Left ventricle myocardium superior (tissue), 1 donor: ENCODE results near the gene PPID. TPM values are rescaled to one million over a fixed set of nuclear protein-coding genes. Genes with fewer than 3 reads are reported as not detected.
"Not testable (repeated sequence)": the region's sequence is repeated elsewhere in the genome, so short reads cannot be mapped to it uniquely, and the experiment has no call there.

Experiments
- ATAC-seq: fragments of 200-7000 bp; cut with Tn5 transposase; one replicate; pipeline ENCODE4 v1.9.1; 2020; ENCODE audit warnings: mild to moderate bottlenecking, moderate library complexity
- DNase-seq: peaks from one replicate; pipeline ENCODE4 v3.0.0-alpha.2; 2020
- intact Hi-C: fragments of 100-400 bp; cut with micrococcal nuclease; formaldehyde crosslinking; loops from one replicate; pipeline ENCODE4 v1.11.0; 2022
- total RNA-seq: library from RNA; stranded (reverse); fragmentation: NEBNext Ultra II Directional; extraction: Animal tissue kit (Norgen Biotek cat#: 25700); gene quantifications from one replicate; pipeline ENCODE4 v1.2.1, GENCODE V29; 2021
- donor health status: DM: no; HTN: yes; CAD: no; lungs with severe emphysema.

PPID gene
- total RNA-seq, 1 donor from 2014 or later = 38.2 TPM

- DNase-seq (no peak), ATAC-seq (no peak)
- intact Hi-C loops = no loop called here
These were observed 18.3 kb upstream of the PPID start for GRCh38 chr4:158741326-158742021.

GRCh38 chr4:158739600-158739999, 16.4 kb upstream of the PPID start:
- DNase-seq (no peak), ATAC-seq (no peak)
- intact Hi-C loops = loop anchor here (10.0 kb wide), 2 partner anchors 435 to 705 kb away; no protein-coding TSS in a partner anchor

- intact Hi-C loops = loop anchor here (10.0 kb wide), 2 partner anchors 436 to 706 kb away; no protein-coding TSS in a partner anchor
- no peak for ATAC-seq
These were observed 15.7 kb upstream of the PPID start for GRCh38 chr4:158738866-158739265.

DNA sequence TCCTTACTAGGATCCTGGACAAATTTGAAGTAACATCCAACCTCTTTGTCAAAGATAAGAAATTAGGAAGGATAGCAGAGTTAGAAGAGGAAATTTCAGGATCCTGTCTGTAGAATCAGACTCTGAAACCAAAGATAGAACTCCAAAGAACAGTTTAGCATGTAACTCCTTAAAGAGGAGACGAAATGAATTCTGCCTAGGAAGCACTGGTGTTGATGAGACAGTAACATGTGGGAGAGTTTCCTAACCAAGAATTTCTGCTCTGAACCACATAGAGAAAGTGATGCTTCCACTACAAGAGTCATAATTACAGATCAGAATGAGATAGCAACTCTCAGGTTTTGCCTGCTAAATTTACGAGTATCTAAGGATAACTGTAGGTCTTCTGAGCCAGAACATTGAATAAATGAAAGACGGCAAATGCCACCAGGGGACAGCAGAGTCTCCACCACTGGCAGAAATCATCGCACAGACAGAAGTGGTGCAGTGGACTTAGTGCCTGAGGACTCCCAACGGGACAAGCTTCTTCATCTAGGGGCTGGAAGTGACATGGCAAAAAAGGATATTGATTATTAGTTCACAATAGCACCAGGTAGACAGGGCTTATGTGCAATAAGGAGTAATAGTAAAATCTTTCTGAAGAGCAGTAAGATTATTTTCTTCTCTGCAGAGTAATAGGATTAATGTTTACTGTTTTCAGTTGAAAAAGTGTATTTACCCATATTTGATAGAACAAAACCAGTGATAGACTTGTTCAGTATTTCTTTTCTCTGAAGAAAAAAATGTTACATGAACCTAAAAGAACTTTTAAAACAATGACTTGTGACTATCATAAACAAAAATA, 6.7 kb upstream of the PPID start:
- DNase-seq (peak; percentile 52), ATAC-seq (peak; percentile 94)
- intact Hi-C loops = loop anchor here (2.0 to 10.0 kb wide), 5 partner anchors 37 to 715 kb away; partner anchors contain the start of gene FNIP2

More at GRCh38 chr4:158738866-158739265, 15.7 kb upstream of the PPID start:
- DNase-seq = no peak

- DNase-seq (no peak), ATAC-seq (no peak)
- intact Hi-C loops = loop anchor here (10.0 kb wide), 1 partner anchor 477 kb away; no protein-coding TSS in a partner anchor
These were observed 5.0 kb upstream of the PPID start for GRCh38 chr4:158728236-158728635.

DNA sequence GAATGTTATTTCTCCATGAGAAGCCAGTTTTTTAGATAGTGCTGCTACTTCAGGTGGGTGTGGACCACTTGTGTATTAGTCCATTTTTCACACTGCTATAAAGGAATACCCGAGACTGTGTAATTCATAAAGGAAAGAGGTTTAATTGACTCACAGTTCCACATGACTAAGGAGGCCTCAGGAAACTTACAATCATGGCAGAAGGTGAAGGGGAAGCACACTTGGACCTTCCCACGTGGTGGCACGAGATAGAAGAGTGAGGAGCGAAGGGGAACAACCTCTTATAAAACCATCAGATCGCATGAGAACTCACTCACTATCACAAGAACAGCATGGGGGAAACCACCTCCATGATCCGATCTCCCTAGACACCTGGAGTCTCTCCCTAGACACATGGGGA, 3.4 kb upstream of the PPID start:
- ATAC-seq (no peak), DNase-seq (no peak)
- intact Hi-C loops = loop anchor here (10.0 kb wide), 1 partner anchor 478 kb away; no protein-coding TSS in a partner anchor

DNA sequence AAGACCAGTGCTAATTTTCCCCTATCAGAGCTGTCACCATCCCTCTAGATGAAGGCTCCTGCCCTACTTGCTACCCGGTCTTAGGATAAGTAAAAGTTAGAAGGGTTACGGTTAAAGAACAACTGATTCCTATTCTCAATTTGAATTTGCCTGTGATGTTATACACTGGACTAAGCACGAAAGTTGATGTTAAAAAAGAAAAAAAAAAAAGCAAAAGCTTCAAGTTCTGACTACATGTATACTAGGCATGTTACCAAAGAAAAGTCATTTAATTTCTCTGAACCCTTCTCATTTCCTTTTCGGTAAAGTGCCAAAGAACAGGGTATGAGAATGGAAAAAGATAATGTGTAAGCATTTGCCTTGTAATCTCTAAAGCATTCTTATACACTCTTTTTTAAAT, 1.4 kb upstream of the PPID start:
- ATAC-seq (no peak), DNase-seq (no peak)
- intact Hi-C loops = loop anchor here (10.0 kb wide), 1 partner anchor 480 kb away; no protein-coding TSS in a partner anchor

GRCh38 chr4:158722291-158722916, 792 bp downstream of the PPID start:
- ATAC-seq (peak; percentile 35), DNase-seq (no peak)
- intact Hi-C loops = loop anchor here (10.0 kb wide), 1 partner anchor 482 kb away; no protein-coding TSS in a partner anchor

DNA sequence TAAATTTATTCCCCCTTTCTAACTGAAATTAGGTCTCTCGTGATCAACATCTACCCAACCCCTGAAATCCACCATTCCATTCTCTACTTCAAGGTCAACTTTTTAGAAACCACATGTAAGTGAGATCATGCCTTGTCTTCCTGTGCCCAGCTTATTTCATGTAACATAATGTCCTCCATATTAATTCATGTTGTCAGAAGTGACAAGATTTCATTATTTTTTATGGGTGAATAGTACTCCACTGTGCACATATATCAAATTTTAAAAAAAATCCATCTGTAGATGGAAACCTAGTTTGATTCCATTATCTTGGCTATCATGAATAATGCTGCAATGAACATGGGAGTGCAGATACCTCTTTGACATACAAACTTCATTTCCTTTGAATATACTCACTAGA, 1.5 kb downstream of the PPID start:
- no peak for ATAC-seq
- no peak for DNase-seq
- intact Hi-C loops = loop anchor here (10.0 kb wide), 1 partner anchor 483 kb away; no protein-coding TSS in a partner anchor

- ATAC-seq (no peak), DNase-seq (no peak)
- intact Hi-C loops = no loop called here
These were observed 7.4 kb downstream of the PPID start for GRCh38 chr4:158715802-158716201.

- intact Hi-C loops = no loop called here
- no peak for ATAC-seq
- DNase-seq = no peak
These were observed 8.3 kb downstream of the PPID start for GRCh38 chr4:158714937-158715336.

DNA sequence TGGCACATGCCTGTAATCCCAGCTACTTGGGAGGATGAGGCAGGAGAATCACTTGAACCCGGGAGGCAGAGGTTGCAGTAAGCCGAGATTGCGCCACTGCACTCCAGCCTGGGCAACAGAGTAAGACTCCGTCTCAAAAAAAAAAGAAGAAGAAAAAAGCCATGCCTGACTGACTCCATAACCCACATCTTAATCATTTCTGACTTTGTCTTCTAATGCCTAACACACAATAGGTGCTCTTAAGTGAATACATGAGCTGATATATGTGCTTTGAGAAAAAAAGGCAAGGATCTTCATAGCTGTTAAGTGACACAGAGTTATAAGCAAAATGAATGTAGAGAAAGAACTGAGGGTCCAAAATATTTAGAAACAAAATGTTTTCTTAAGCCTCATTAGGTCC, 10.6 kb downstream of the PPID start:
- ATAC-seq, DNase-seq, intact Hi-C loops: not testable (repeated sequence)

GRCh38 chr4:158710814-158711213, 12.4 kb downstream of the PPID start:
- intact Hi-C loops = no loop called here
- no peak for DNase-seq
- ATAC-seq = no peak

DNA sequence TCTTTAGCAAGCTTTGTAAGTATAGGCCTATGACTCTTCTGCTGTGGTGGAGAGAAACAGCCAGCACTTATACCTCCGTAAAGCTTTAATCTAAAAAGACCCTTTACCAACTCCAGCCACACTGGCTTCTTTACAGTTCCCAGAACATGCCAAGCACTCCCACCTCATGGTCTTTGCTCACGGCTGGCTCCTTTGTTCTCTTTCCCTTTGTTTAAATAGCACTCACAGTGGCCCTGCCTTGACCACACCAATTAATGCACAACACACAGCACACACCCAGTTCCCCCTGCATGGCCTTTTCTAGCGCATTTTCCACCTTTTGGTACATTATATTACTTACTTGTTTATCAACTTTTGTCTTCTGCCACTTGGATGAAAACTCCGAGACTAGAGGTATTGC, 18.9 kb downstream of the PPID start:
- intact Hi-C loops = no loop called here
- no peak for ATAC-seq

DNA sequence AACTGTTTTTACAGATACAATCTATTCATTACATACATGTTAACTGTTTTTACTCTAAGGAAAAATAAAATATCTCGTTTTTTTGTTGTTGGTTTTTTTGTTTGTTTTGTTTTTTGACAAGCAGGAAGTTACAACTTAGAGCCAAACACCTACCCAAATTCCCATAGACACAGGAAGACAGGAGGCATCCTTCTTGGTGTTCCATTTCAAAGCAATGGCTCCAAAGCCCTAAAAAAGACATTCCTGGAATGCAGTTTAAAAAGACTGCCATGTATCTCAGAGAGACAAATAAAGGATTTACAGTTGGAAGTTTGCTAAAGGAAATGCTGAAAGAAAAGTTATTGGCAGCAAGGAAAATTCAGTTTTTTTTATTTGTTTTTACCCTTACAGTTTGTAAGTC, 34.4 kb downstream of the PPID start:
- intact Hi-C loops = no loop called here
- no peak for DNase-seq
- no peak for ATAC-seq

More for the DNA sequence above, 18.9 kb downstream of the PPID start:
- DNase-seq = no peak

GRCh38 chr4:158682066-158682465, 41.1 kb downstream of the PPID start:
- ATAC-seq (peak; percentile 37), DNase-seq (no peak)
- intact Hi-C loops = no loop called here

GRCh38 chr4:158681629-158682028, 41.6 kb downstream of the PPID start:
- ATAC-seq (no peak), DNase-seq (no peak)
- intact Hi-C loops = no loop called here

GRCh38 chr4:158678767-158679166, 44.4 kb downstream of the PPID start:
- DNase-seq (no peak), ATAC-seq (no peak)
- intact Hi-C loops = no loop called here

GRCh38 chr4:158676076-158676475, 47.1 kb downstream of the PPID start:
- intact Hi-C loops = no loop called here
- DNase-seq = no peak
- ATAC-seq = no peak

GRCh38 chr4:158673633-158674032, 49.6 kb downstream of the PPID start:
- no peak for DNase-seq
- intact Hi-C loops = no loop called here
- no peak for ATAC-seq
